PC-9 (cell line): Measurements from ENCODE around the gene ADSL. TPM values are rescaled to one million over a fixed set of nuclear protein-coding genes. Genes with fewer than 3 reads are reported as not detected.

Source experiments
- BruUV-seq: library from RNA; stranded (reverse); fragments of 400-500 nt; replicated peaks from 2 replicates; lab custom pipeline; 2021; lab: Mats Ljungman, UMichigan
- CTCF ChIA-PET: fragments of 300-600 bp; sonication (Branson Sonifier 250); formaldehyde crosslinking; loops from one replicate; lab custom pipeline; 2022; ENCODE audit warnings: antibody characterized with exemption; lab: Charles Lee
- POLR2A ChIA-PET: fragments of 300-600 bp; sonication (Branson Sonifier 250); formaldehyde crosslinking; loops from one replicate; lab custom pipeline; 2022; ENCODE audit warnings: antibody characterized with exemption; ENCODE audit not compliant: unreplicated experiment; lab: Charles Lee
- DNase-seq, 2 experiments: peaks; one replicate each; pipeline versions ENCODE4 v3.0.0 to v3.0.0-alpha.2; 2015 to 2022; ENCODE audit warnings: mixed read lengths in 1 of 2
- H2AFZ ChIP-seq: fragments of 200-600 bp; sonication (generic); 2 replicates; pipeline ENCODE4 v1.8.1; 2017; ENCODE audit warnings: antibody characterized with exemption
- H3F3A ChIP-seq: fragments of 200-600 bp; sonication (generic); 2 replicates; pipeline ENCODE4 v1.8.1; 2017; ENCODE audit warnings: antibody characterized with exemption, mild to moderate bottlenecking, low read depth; ENCODE audit not compliant: insufficient read depth
- H3K27ac ChIP-seq: fragments of 200-600 bp; sonication (generic); 2 replicates; pipeline ENCODE4 v1.6.1; 2016; ENCODE audit warnings: mixed run types
- H3K27me3 ChIP-seq: fragments of 200-600 bp; sonication (generic); 2 replicates; pipeline ENCODE4 v1.6.1; 2016; ENCODE audit warnings: low read depth, mixed run types; ENCODE audit not compliant: insufficient read depth
- H3K36me3 ChIP-seq: fragments of 200-600 bp; sonication (generic); 2 replicates; pipeline ENCODE4 v1.6.1; 2016; ENCODE audit warnings: low read depth, mixed run types
- H3K4me1 ChIP-seq: fragments of 200-600 bp; sonication (generic); replicated peaks from 2 replicates; pipeline ENCODE4 v1.6.1; 2016; ENCODE audit warnings: mixed run types; ENCODE audit not compliant: insufficient read depth
- H3K4me2 ChIP-seq: fragments of 200-600 bp; sonication (generic); 2 replicates; pipeline ENCODE4 v1.6.1; 2017; ENCODE audit warnings: mixed run types
- H3K4me3 ChIP-seq: fragments of 200-600 bp; sonication (generic); 2 replicates; pipeline ENCODE4 v1.6.1; 2016; ENCODE audit warnings: mixed run types
- H3K79me2 ChIP-seq: fragments of 200-600 bp; sonication (generic); 2 replicates; pipeline ENCODE4 v1.6.1; 2017; ENCODE audit warnings: low read depth, mixed run types
- H3K9me2 ChIP-seq: fragments of 200-600 bp; sonication (generic); 2 replicates; pipeline ENCODE4 v1.8.1; 2017; ENCODE audit warnings: mild to moderate bottlenecking; ENCODE audit not compliant: insufficient read depth
- H3K9me3 ChIP-seq: fragments of 200-600 bp; sonication (generic); 2 replicates; pipeline ENCODE4 v1.8.1; 2016; ENCODE audit warnings: low read depth; ENCODE audit not compliant: insufficient read depth
- H4K20me1 ChIP-seq: fragments of 200-600 bp; sonication (generic); 2 replicates; pipeline ENCODE4 v1.8.1; 2017; ENCODE audit not compliant: insufficient read depth
- CTCF ChIP-seq: fragments of 200-600 bp; sonication (generic); conservative IDR thresholded peaks from 2 replicates; pipeline ENCODE4 v1.6.1; 2017; ENCODE audit warnings: mixed run types, antibody characterized with exemption, mild to moderate bottlenecking, moderate library complexity
- EZH2 ChIP-seq: fragments of 200-600 bp; sonication (generic); IDR thresholded peaks from 2 replicates; pipeline ENCODE4 v1.8.0; 2017; ENCODE audit warnings: antibody characterized with exemption, low read depth
- intact Hi-C: fragments of 100-400 bp; cut with micrococcal nuclease; formaldehyde crosslinking; loops from one replicate; pipeline ENCODE4 v1.10.0; 2022; ENCODE audit not compliant: unreplicated experiment
- total RNA-seq: library from RNA; stranded (reverse); gene quantifications from 2 replicates; pipeline ENCODE4 v1.2.3, GENCODE V29; 2021

The ADSL gene
- total RNA-seq, 1 experiment from 2014 or later = 56.2 TPM

GRCh38 chr22:40412441-40412840, 66.1 kb downstream of the ADSL start:
- Histone ChIP-seq H3K4me1 (peaks cover 13% of the 10 kb centered on the region), H3K27me3 (no peaks in the 10 kb centered on the region), H3K27ac (0 out of 2 replicates have a peak overlapping the region, but pooled peaks have one; percentile 0), H3K9me3 (no peaks in the 10 kb centered on the region), H3K79me2 (no peaks in the 10 kb centered on the region), H3K4me2 (no peak overlapping the region), H2AFZ (no peak overlapping the region), H3F3A (peaks cover 29% of the 10 kb centered on the region; the same call in 1 of the 2 replicates), H4K20me1 (peaks cover 6% of the 10 kb centered on the region; the same call in 1 of the 2 replicates), H3K4me3 (no peak overlapping the region), H3K9me2 (no peaks in the 10 kb centered on the region), H3K36me3 (peaks cover 15% of the 10 kb centered on the region; the same call in 1 of the 2 replicates)
- intact Hi-C loops = no loop called here
- BruUV-seq = no TSS peak
- no peak for DNase-seq
- CTCF ChIA-PET = no interaction called here
- TF ChIP-seq EZH2 (no peak), CTCF (no peak)
- POLR2A ChIA-PET = interaction anchor here (0.6 kb wide), 1 partner anchor 70 kb away, joined by 3 read pairs; no protein-coding TSS in a partner anchor

DNA sequence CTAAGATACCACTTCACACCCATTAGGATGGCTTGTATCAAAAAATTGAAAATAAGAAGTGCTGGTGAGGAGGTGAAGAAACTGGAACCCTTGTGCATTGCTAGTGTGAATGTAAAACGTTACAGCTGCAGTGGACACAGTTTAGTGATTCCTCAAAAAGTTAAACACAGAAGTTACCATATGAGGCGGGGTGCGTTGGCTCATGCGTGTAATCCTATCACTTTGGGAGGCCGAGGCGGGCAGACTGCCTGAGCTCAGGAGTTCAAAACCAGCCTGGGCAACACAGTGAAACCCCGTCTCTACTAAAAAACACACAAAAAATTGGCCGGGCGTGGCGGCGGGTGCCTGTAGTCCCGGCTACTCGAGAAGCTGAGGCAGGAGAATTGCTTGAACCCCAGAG, 67.6 kb downstream of the ADSL start:
- H3K79me2 ChIP-seq = no peaks in the 10 kb centered on the region
- H2AFZ ChIP-seq = no peak overlapping the region
- DNase-seq = no peak
- H3K9me3 ChIP-seq = no peaks in the 10 kb centered on the region
- intact Hi-C loops = no loop called here
- BruUV-seq = no TSS peak
- no peak overlapping the region for H3K4me3 ChIP-seq
- H4K20me1 ChIP-seq = peaks cover 6% of the 10 kb centered on the region; the same call in 1 of the 2 replicates
- POLR2A ChIA-PET = no interaction called here
- H3K27ac ChIP-seq = no peak overlapping the region
- no peak overlapping the region for H3K4me2 ChIP-seq
- CTCF ChIA-PET = no interaction called here
- peaks cover 29% of the 10 kb centered on the region; the same call in 1 of the 2 replicates for H3F3A ChIP-seq
- no peak for TF ChIP-seq EZH2
- TF ChIP-seq CTCF = no peak
- H3K4me1 ChIP-seq = peaks cover 13% of the 10 kb centered on the region
- H3K36me3 ChIP-seq = peaks cover 10% of the 10 kb centered on the region; the same call in 1 of the 2 replicates
- no peaks in the 10 kb centered on the region for H3K27me3 ChIP-seq
- H3K9me2 ChIP-seq = no peaks in the 10 kb centered on the region

GRCh38 chr22:40414311-40414710, 68.0 kb downstream of the ADSL start:
- Histone ChIP-seq H4K20me1 (peaks cover 6% of the 10 kb centered on the region; the same call in 1 of the 2 replicates), H3K27me3 (no peaks in the 10 kb centered on the region), H3F3A (peaks cover 28% of the 10 kb centered on the region; the same call in 1 of the 2 replicates), H3K4me2 (no peak overlapping the region), H3K79me2 (no peaks in the 10 kb centered on the region), H3K4me1 (peaks cover 13% of the 10 kb centered on the region), H3K4me3 (no peak overlapping the region), H3K9me2 (no peaks in the 10 kb centered on the region), H3K27ac (no peak overlapping the region), H3K36me3 (peaks cover 10% of the 10 kb centered on the region; the same call in 1 of the 2 replicates), H3K9me3 (no peaks in the 10 kb centered on the region), H2AFZ (no peak overlapping the region)
- ChIA-PET POLR2A (no interaction called here), CTCF (no interaction called here)
- TF ChIP-seq CTCF = no peak
- no peak for TF ChIP-seq EZH2
- TSS peak; percentile 9 for BruUV-seq
- intact Hi-C loops = no loop called here
- DNase-seq = no peak
